Breast epithelium (tissue), 3 donors: ENCODE measurements around the gene NR2F2.

ENCODE experiments used
- CTCF ChIP-seq, 3 donors: fragments of 450-650 bp; IDR thresholded peaks; one replicate each; pipeline ENCODE4 v1.5.1; 2016 to 2017; ENCODE audit warnings: antibody characterized with exemption in 3 of 3, mild to moderate bottlenecking in 3 of 3, moderate library complexity in 3 of 3
- POLR2A ChIP-seq: fragments of 450-650 bp; IDR thresholded peaks from one replicate; pipeline ENCODE4 v1.6.1; 2016; ENCODE audit warnings: antibody characterized with exemption, mild to moderate bottlenecking, moderate library complexity

- TF ChIP-seq CTCF (IDR thresholded peaks at IDR 0.05) (no peak), POLR2A (no peak)
Measured at GRCh38 chr15:96306321-96306720, 24.2 kb upstream of the NR2F2 start.
